C4-2B (cell line): ENCODE data around the gene TMEM139.

Experiments
- ZFX ChIP-seq: fragments of 450-650 bp; IDR thresholded peaks from 2 replicates; pipeline ENCODE4 v1.6.1; 2017
- TF ChIP-seq, protein P1 (sequence below): fragments of 450-650 bp; conservative IDR thresholded peaks from 2 replicates; pipeline ENCODE4 v1.5.1; 2017; ENCODE audit warnings: mild to moderate bottlenecking

DNA sequence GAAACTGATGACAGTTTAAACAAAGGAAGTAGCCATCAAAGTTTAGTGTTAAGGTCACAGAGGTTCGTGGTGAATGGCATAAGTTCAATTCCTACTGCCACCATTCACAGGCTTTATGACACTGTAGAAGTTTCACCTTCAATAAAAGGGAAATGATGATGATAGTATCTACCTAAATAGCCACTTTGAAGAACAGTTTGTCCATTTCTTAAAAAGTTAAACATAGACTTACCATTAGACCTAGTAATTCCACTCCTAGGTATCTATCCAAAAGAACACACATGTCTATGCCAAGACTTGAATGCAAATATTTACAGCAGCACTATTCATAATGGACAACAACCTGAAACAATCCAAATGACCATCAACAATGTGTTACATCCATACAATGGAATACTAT lies 40.4 kb upstream of the TMEM139 start:
- TF ChIP-seq, protein P1, sequence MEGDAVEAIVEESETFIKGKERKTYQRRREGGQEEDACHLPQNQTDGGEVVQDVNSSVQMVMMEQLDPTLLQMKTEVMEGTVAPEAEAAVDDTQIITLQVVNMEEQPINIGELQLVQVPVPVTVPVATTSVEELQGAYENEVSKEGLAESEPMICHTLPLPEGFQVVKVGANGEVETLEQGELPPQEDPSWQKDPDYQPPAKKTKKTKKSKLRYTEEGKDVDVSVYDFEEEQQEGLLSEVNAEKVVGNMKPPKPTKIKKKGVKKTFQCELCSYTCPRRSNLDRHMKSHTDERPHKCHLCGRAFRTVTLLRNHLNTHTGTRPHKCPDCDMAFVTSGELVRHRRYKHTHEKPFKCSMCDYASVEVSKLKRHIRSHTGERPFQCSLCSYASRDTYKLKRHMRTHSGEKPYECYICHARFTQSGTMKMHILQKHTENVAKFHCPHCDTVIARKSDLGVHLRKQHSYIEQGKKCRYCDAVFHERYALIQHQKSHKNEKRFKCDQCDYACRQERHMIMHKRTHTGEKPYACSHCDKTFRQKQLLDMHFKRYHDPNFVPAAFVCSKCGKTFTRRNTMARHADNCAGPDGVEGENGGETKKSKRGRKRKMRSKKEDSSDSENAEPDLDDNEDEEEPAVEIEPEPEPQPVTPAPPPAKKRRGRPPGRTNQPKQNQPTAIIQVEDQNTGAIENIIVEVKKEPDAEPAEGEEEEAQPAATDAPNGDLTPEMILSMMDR = no peak
- TF ChIP-seq ZFX = no peak
